GM12891 (cell line): ENCODE results near the gene NEB.

Experiments used
- PAX5 ChIP-seq: IDR thresholded peaks from 2 replicates; pipeline ENCODE4 v1.6.1; 2011; ENCODE audit warnings: low read length, moderate library complexity, mild to moderate bottlenecking; ENCODE audit not compliant: insufficient read depth, severe bottlenecking
- POLR2A ChIP-seq: IDR thresholded peaks from 2 replicates; pipeline ENCODE4 v1.6.1; 2011; ENCODE audit warnings: low read depth, low read length, control low read depth
- POLR2AphosphoS5 ChIP-seq: IDR thresholded peaks from 2 replicates; pipeline ENCODE4 v1.6.1; 2011; ENCODE audit warnings: low read depth, low read length, control low read depth
- POU2F2 ChIP-seq: IDR thresholded peaks from 2 replicates; pipeline ENCODE4 v1.6.1; 2011; ENCODE audit warnings: low read depth, mild to moderate bottlenecking, control low read depth, low read length, moderate library complexity
- SPI1 ChIP-seq: IDR thresholded peaks from 2 replicates; pipeline ENCODE4 v1.6.1; 2011; ENCODE audit warnings: low read depth, low read length, control low read depth
- TAF1 ChIP-seq: IDR thresholded peaks from 2 replicates; pipeline ENCODE4 v1.6.1; 2011; ENCODE audit warnings: low read depth, low read length, control low read depth

GRCh38 chr2:151523850-151524249 is 210.4 kb downstream of the NEB start:
- TF ChIP-seq POLR2A (no peak), POLR2AphosphoS5 (no peak), TAF1 (no peak), SPI1 (no peak), POU2F2 (no peak), PAX5 (no peak)
